ENCODE results near the gene PPL.
"Not testable (repeated sequence)": the region's sequence is repeated elsewhere in the genome, so short reads cannot be mapped to it uniquely, and the experiment has no call there.

PPL gene

GRCh38 chr16:4896761-4897160 is 40.2 kb downstream of the PPL start:
- H3K9ac ChIP-seq (ENCODE audit: low read length); H3K36me3 ChIP-seq (ENCODE audit: control insufficient read depth, insufficient read depth, low read length); H3K9me3 ChIP-seq (ENCODE audit: control insufficient read depth, low read length); H3K27me3 ChIP-seq (ENCODE audit: control insufficient read depth, insufficient read depth, low read length); H3K4me1 ChIP-seq (ENCODE audit: control insufficient read depth, insufficient read depth, low read length); H3K4me3 ChIP-seq (ENCODE audit: low read length): not testable (repeated sequence)

GRCh38 chr16:4895366-4895765 is 41.6 kb downstream of the PPL start:
- no peak overlapping the region for H3K4me3 ChIP-seq (ENCODE audit: low read length)
- no peaks in the 10 kb centered on the region for H3K4me1 ChIP-seq (ENCODE audit: control insufficient read depth, insufficient read depth, low read length)
- no peak overlapping the region for H3K9ac ChIP-seq (ENCODE audit: low read length)
- H3K9me3 ChIP-seq (ENCODE audit: control insufficient read depth, low read length), result no peaks in the 10 kb centered on the region
- H3K27me3 ChIP-seq (ENCODE audit: control insufficient read depth, insufficient read depth, low read length), result no peaks in the 10 kb centered on the region
- H3K36me3 ChIP-seq (ENCODE audit: control insufficient read depth, insufficient read depth, low read length), result no peaks in the 10 kb centered on the region

GRCh38 chr16:4894276-4895150 is 42.4 kb downstream of the PPL start:
- H3K9ac ChIP-seq (ENCODE audit: low read length), result no peak overlapping the region
- H3K4me1 ChIP-seq (ENCODE audit: control insufficient read depth, insufficient read depth, low read length), result no peaks in the 10 kb centered on the region
- no peak overlapping the region for H3K4me3 ChIP-seq (ENCODE audit: low read length)
- H3K9me3 ChIP-seq (ENCODE audit: control insufficient read depth, low read length), result no peaks in the 10 kb centered on the region
- H3K27me3 ChIP-seq (ENCODE audit: control insufficient read depth, insufficient read depth, low read length), result no peaks in the 10 kb centered on the region
- H3K36me3 ChIP-seq (ENCODE audit: control insufficient read depth, insufficient read depth, low read length), result no peaks in the 10 kb centered on the region

GRCh38 chr16:4893103-4893862 is 43.7 kb downstream of the PPL start:
- H3K9ac ChIP-seq (ENCODE audit: low read length), result no peak overlapping the region
- H3K9me3 ChIP-seq (ENCODE audit: control insufficient read depth, low read length), result no peaks in the 10 kb centered on the region
- H3K4me1 ChIP-seq (ENCODE audit: control insufficient read depth, insufficient read depth, low read length), result no peaks in the 10 kb centered on the region
- no peak overlapping the region for H3K4me3 ChIP-seq (ENCODE audit: low read length)
- peaks cover 4% of the 10 kb centered on the region for H3K36me3 ChIP-seq (ENCODE audit: control insufficient read depth, insufficient read depth, low read length)
- H3K27me3 ChIP-seq (ENCODE audit: control insufficient read depth, insufficient read depth, low read length), result no peaks in the 10 kb centered on the region

- Histone ChIP-seq H3K9ac (ENCODE audit: low read length) (no peak overlapping the region), H3K36me3 (ENCODE audit: control insufficient read depth, insufficient read depth, low read length) (peaks cover 4% of the 10 kb centered on the region)
Observed at GRCh38 chr16:4892361-4893102, 44.4 kb downstream of the PPL start.

GRCh38 chr16:4891886-4892216 is 45.1 kb downstream of the PPL start:
- Histone ChIP-seq H3K36me3 (ENCODE audit: control insufficient read depth, insufficient read depth, low read length) (peaks cover 4% of the 10 kb centered on the region), H3K27me3 (ENCODE audit: control insufficient read depth, insufficient read depth, low read length) (no peaks in the 10 kb centered on the region), H3K9ac (ENCODE audit: low read length) (no peak overlapping the region), H3K9me3 (ENCODE audit: control insufficient read depth, low read length) (no peaks in the 10 kb centered on the region), H3K4me3 (ENCODE audit: low read length) (no peak overlapping the region), H3K4me1 (ENCODE audit: control insufficient read depth, insufficient read depth, low read length) (no peaks in the 10 kb centered on the region)

More at GRCh38 chr16:4892361-4893102, 44.4 kb downstream of the PPL start:
- Histone ChIP-seq H3K4me1 (ENCODE audit: control insufficient read depth, insufficient read depth, low read length) (no peaks in the 10 kb centered on the region), H3K9me3 (ENCODE audit: control insufficient read depth, low read length) (no peaks in the 10 kb centered on the region), H3K27me3 (ENCODE audit: control insufficient read depth, insufficient read depth, low read length) (no peaks in the 10 kb centered on the region), H3K4me3 (ENCODE audit: low read length) (no peak overlapping the region)

GRCh38 chr16:4891097-4891885 is 45.7 kb downstream of the PPL start:
- H3K36me3 ChIP-seq (ENCODE audit: control insufficient read depth, insufficient read depth, low read length), result peaks cover 4% of the 10 kb centered on the region

GRCh38 chr16:4890686-4891085 is 46.3 kb downstream of the PPL start:
- Histone ChIP-seq H3K4me1 (ENCODE audit: control insufficient read depth, insufficient read depth, low read length) (no peaks in the 10 kb centered on the region), H3K9me3 (ENCODE audit: control insufficient read depth, low read length) (no peaks in the 10 kb centered on the region), H3K36me3 (ENCODE audit: control insufficient read depth, insufficient read depth, low read length) (peaks cover 4% of the 10 kb centered on the region), H3K4me3 (ENCODE audit: low read length) (no peak overlapping the region), H3K27me3 (ENCODE audit: control insufficient read depth, insufficient read depth, low read length) (no peaks in the 10 kb centered on the region), H3K9ac (ENCODE audit: low read length) (no peak overlapping the region)

More at GRCh38 chr16:4891097-4891885, 45.7 kb downstream of the PPL start:
- H3K9me3 ChIP-seq (ENCODE audit: control insufficient read depth, low read length), result no peaks in the 10 kb centered on the region
- no peak overlapping the region for H3K4me3 ChIP-seq (ENCODE audit: low read length)
- H3K9ac ChIP-seq (ENCODE audit: low read length), result no peak overlapping the region
- no peaks in the 10 kb centered on the region for H3K4me1 ChIP-seq (ENCODE audit: control insufficient read depth, insufficient read depth, low read length)
- no peaks in the 10 kb centered on the region for H3K27me3 ChIP-seq (ENCODE audit: control insufficient read depth, insufficient read depth, low read length)

GRCh38 chr16:4890026-4890425 is 46.9 kb downstream of the PPL start:
- H3K36me3 ChIP-seq (ENCODE audit: control insufficient read depth, insufficient read depth, low read length), result peaks cover 4% of the 10 kb centered on the region
- no peaks in the 10 kb centered on the region for H3K27me3 ChIP-seq (ENCODE audit: control insufficient read depth, insufficient read depth, low read length)
- no peak overlapping the region for H3K9ac ChIP-seq (ENCODE audit: low read length)
- H3K9me3 ChIP-seq (ENCODE audit: control insufficient read depth, low read length), result no peaks in the 10 kb centered on the region
- H3K4me3 ChIP-seq (ENCODE audit: low read length), result no peak overlapping the region
- no peaks in the 10 kb centered on the region for H3K4me1 ChIP-seq (ENCODE audit: control insufficient read depth, insufficient read depth, low read length)

GRCh38 chr16:4888428-4889135 is 48.4 kb downstream of the PPL start:
- Histone ChIP-seq H3K4me1 (ENCODE audit: control insufficient read depth, insufficient read depth, low read length) (no peaks in the 10 kb centered on the region), H3K36me3 (ENCODE audit: control insufficient read depth, insufficient read depth, low read length) (peaks cover 10% of the 10 kb centered on the region), H3K9ac (ENCODE audit: low read length) (no peak overlapping the region), H3K9me3 (ENCODE audit: control insufficient read depth, low read length) (no peaks in the 10 kb centered on the region), H3K27me3 (ENCODE audit: control insufficient read depth, insufficient read depth, low read length) (no peaks in the 10 kb centered on the region), H3K4me3 (ENCODE audit: low read length) (no peak overlapping the region)

GRCh38 chr16:4886151-4886550 is 50.8 kb downstream of the PPL start:
- peaks cover 6% of the 10 kb centered on the region for H3K4me1 ChIP-seq (ENCODE audit: control insufficient read depth, insufficient read depth, low read length)
- H3K4me3 ChIP-seq (ENCODE audit: low read length), result no peak overlapping the region
- H3K9ac ChIP-seq (ENCODE audit: low read length), result no peak overlapping the region
- no peaks in the 10 kb centered on the region for H3K9me3 ChIP-seq (ENCODE audit: control insufficient read depth, low read length)
- H3K36me3 ChIP-seq (ENCODE audit: control insufficient read depth, insufficient read depth, low read length), result peaks cover 12% of the 10 kb centered on the region
- H3K27me3 ChIP-seq (ENCODE audit: control insufficient read depth, insufficient read depth, low read length), result no peaks in the 10 kb centered on the region
